Astrocyte (in vitro differentiated cells and primary cell): ENCODE results near the gene RBM46.

Source experiments
- CTCF ChIP-seq: IDR thresholded peaks from 2 replicates; pipeline ENCODE4 v1.5.1; 2011; ENCODE audit warnings: low read depth, mild to moderate bottlenecking, inconsistent platforms, low read length, moderate library complexity; ENCODE audit not compliant: insufficient read depth
- EZH2 ChIP-seq: IDR thresholded peaks from 2 replicates; pipeline ENCODE4 v1.6.1; 2012; ENCODE audit warnings: mild to moderate bottlenecking, low read length, inconsistent platforms; ENCODE audit not compliant: insufficient read depth

- TF ChIP-seq CTCF (no peak), EZH2 (no peak)
Observed at GRCh38 chr4:154736770-154737169, 44.3 kb upstream of the RBM46 start.
